OCI-LY3 (cell line): ENCODE data around the gene CDC14B.

Experiments
- CTCF ChIP-seq: fragments of 200-600, 300-600 bp; sonication (generic); IDR thresholded peaks from 2 replicates; pipeline ENCODE4 v1.5.1; 2014; ENCODE audit warnings: antibody characterized with exemption, low read length, low read depth
- EZH2phosphoT487 ChIP-seq: fragments of 200-600 bp; shearing (Covaris generic); IDR thresholded peaks from 2 replicates; pipeline ENCODE4 v1.6.1; 2018; ENCODE audit warnings: antibody characterized with exemption, mixed run types, low read depth

GRCh38 chr9:96559339-96559943, 60.2 kb downstream of the CDC14B start:
- TF ChIP-seq CTCF (no peak), EZH2phosphoT487 (no peak)
